IPS-15b (cell line): ENCODE data around the gene FBXO41.

Experiments
- H3K27me3 ChIP-seq: one replicate; pipeline ENCODE4 v1.6.1; 2013; ENCODE audit warnings: low read length; ENCODE audit not compliant: control insufficient read depth, insufficient read depth
- H3K36me3 ChIP-seq: one replicate; pipeline ENCODE4 v1.6.1; 2013; ENCODE audit warnings: low read length; ENCODE audit not compliant: control insufficient read depth, insufficient read depth
- H3K4me1 ChIP-seq: one replicate; pipeline ENCODE4 v1.6.1; 2013; ENCODE audit warnings: mild to moderate bottlenecking, low read length; ENCODE audit not compliant: control insufficient read depth, insufficient read depth
- H3K4me3 ChIP-seq: one replicate; pipeline ENCODE4 v1.5.1; 2013; ENCODE audit warnings: low read depth, low read length
- H3K9ac ChIP-seq: one replicate; pipeline ENCODE4 v1.6.1; 2013; ENCODE audit warnings: low read depth, mild to moderate bottlenecking, low read length
- H3K9me3 ChIP-seq: one replicate; pipeline ENCODE4 v1.6.1; 2013; ENCODE audit warnings: mild to moderate bottlenecking, low read length; ENCODE audit not compliant: control insufficient read depth, insufficient read depth

Gene FBXO41

GRCh38 chr2:73285159-73285739, 971 bp upstream of the FBXO41 start:
- Histone ChIP-seq H3K9ac (peak overlapping the region; percentile 68), H3K27me3 (peaks cover 39% of the 10 kb centered on the region), H3K4me3 (peak overlapping the region; percentile 61)

GRCh38 chr2:73283545-73284295, 558 bp downstream of the FBXO41 start:
- H3K4me1 ChIP-seq: peaks cover 19% of the 10 kb centered on the region
- H3K36me3 ChIP-seq: no peaks in the 10 kb centered on the region
- H3K4me3 ChIP-seq: peak overlapping the region; percentile 67
- H3K9me3 ChIP-seq: no peaks in the 10 kb centered on the region
- peak overlapping the region; percentile 62 for H3K9ac ChIP-seq
- H3K27me3 ChIP-seq: peaks cover 26% of the 10 kb centered on the region

More at GRCh38 chr2:73285159-73285739, 971 bp upstream of the FBXO41 start:
- Histone ChIP-seq H3K4me1 (peaks cover 19% of the 10 kb centered on the region), H3K36me3 (no peaks in the 10 kb centered on the region), H3K9me3 (no peaks in the 10 kb centered on the region)

- Histone ChIP-seq H3K9me3 (no peaks in the 10 kb centered on the region), H3K9ac (peak overlapping the region; percentile 62), H3K4me1 (peaks cover 19% of the 10 kb centered on the region), H3K27me3 (peaks cover 19% of the 10 kb centered on the region), H3K4me3 (peak overlapping the region; percentile 67), H3K36me3 (no peaks in the 10 kb centered on the region)
These were observed 1.2 kb downstream of the FBXO41 start for GRCh38 chr2:73282924-73283544.

GRCh38 chr2:73281244-73281643, 3.0 kb downstream of the FBXO41 start:
- Histone ChIP-seq H3K9me3 (no peaks in the 10 kb centered on the region), H3K9ac (no peak overlapping the region), H3K27me3 (peaks cover 9% of the 10 kb centered on the region), H3K36me3 (peaks cover 4% of the 10 kb centered on the region), H3K4me1 (peaks cover 15% of the 10 kb centered on the region), H3K4me3 (no peak overlapping the region)

- Histone ChIP-seq H3K4me1 (peaks cover 5% of the 10 kb centered on the region), H3K9ac (no peak overlapping the region), H3K4me3 (no peak overlapping the region), H3K27me3 (no peaks in the 10 kb centered on the region), H3K9me3 (no peaks in the 10 kb centered on the region), H3K36me3 (peaks cover 4% of the 10 kb centered on the region)
These were observed 4.4 kb downstream of the FBXO41 start for GRCh38 chr2:73279852-73280251.

GRCh38 chr2:73272270-73272669, 12.0 kb downstream of the FBXO41 start:
- Histone ChIP-seq H3K9me3 (no peaks in the 10 kb centered on the region), H3K9ac (no peak overlapping the region), H3K4me3 (no peak overlapping the region), H3K36me3 (peaks cover 3% of the 10 kb centered on the region), H3K27me3 (peaks cover 30% of the 10 kb centered on the region), H3K4me1 (peaks cover 4% of the 10 kb centered on the region)

GRCh38 chr2:73269686-73270465, 14.4 kb downstream of the FBXO41 start:
- Histone ChIP-seq H3K9me3 (no peaks in the 10 kb centered on the region), H3K9ac (no peak overlapping the region), H3K27me3 (peaks cover 33% of the 10 kb centered on the region), H3K4me3 (peak overlapping the region; percentile 57), H3K36me3 (peaks cover 3% of the 10 kb centered on the region), H3K4me1 (peaks cover 4% of the 10 kb centered on the region)

GRCh38 chr2:73268830-73269685, 15.2 kb downstream of the FBXO41 start:
- Histone ChIP-seq H3K36me3 (peaks cover 7% of the 10 kb centered on the region), H3K9me3 (no peaks in the 10 kb centered on the region), H3K4me3 (peak overlapping the region; percentile 57), H3K9ac (peak overlapping the region; percentile 32), H3K4me1 (peaks cover 4% of the 10 kb centered on the region), H3K27me3 (peaks cover 33% of the 10 kb centered on the region)

GRCh38 chr2:73268366-73268829, 15.9 kb downstream of the FBXO41 start:
- Histone ChIP-seq H3K9ac (peak overlapping the region; percentile 32), H3K4me3 (peak overlapping the region; percentile 57), H3K4me1 (peaks cover 4% of the 10 kb centered on the region), H3K36me3 (peaks cover 11% of the 10 kb centered on the region), H3K9me3 (no peaks in the 10 kb centered on the region), H3K27me3 (peaks cover 33% of the 10 kb centered on the region)

- no peak overlapping the region for H3K9ac ChIP-seq
- peaks cover 33% of the 10 kb centered on the region for H3K27me3 ChIP-seq
- H3K36me3 ChIP-seq: peaks cover 11% of the 10 kb centered on the region
- H3K4me1 ChIP-seq: peaks cover 4% of the 10 kb centered on the region
- H3K9me3 ChIP-seq: no peaks in the 10 kb centered on the region
- H3K4me3 ChIP-seq: no peak overlapping the region
These were observed 17.3 kb downstream of the FBXO41 start for GRCh38 chr2:73267008-73267407.
